ENCODE measurements around the gene HSPB1.
A peak's percentile ranks its signal among the peaks of the same experiment; 100 is the strongest.

Gene HSPB1

GRCh38 chr7:76343294-76343930, 40.9 kb downstream of the HSPB1 start:
- peak; percentile 27 for DNase-seq (ENCODE audit: low spot score)
- peak overlapping the region; percentile 1 for H3K27ac Mint-ChIP-seq
- peaks cover 60% of the 10 kb centered on the region for H3K36me3 Mint-ChIP-seq (ENCODE audit: low read depth)
- peaks cover 51% of the 10 kb centered on the region for H3K4me1 Mint-ChIP-seq (ENCODE audit: low read depth)
- H3K4me3 Mint-ChIP-seq, result no peak overlapping the region
- H3K27me3 Mint-ChIP-seq (ENCODE audit: low read depth), result no peaks in the 10 kb centered on the region
- no peaks in the 10 kb centered on the region for H3K9me3 Mint-ChIP-seq

- Mint-ChIP-seq H3K27me3 (ENCODE audit: low read depth) (no peaks in the 10 kb centered on the region), H3K36me3 (ENCODE audit: low read depth) (peaks cover 59% of the 10 kb centered on the region), H3K4me3 (no peak overlapping the region), H3K4me1 (ENCODE audit: low read depth) (peaks cover 51% of the 10 kb centered on the region), H3K9me3 (no peaks in the 10 kb centered on the region), H3K27ac (no peak overlapping the region)
- DNase-seq (ENCODE audit: low spot score), result no peak
These were observed 41.5 kb downstream of the HSPB1 start for GRCh38 chr7:76343931-76344321.

GRCh38 chr7:76346097-76346496, 43.6 kb downstream of the HSPB1 start:
- Mint-ChIP-seq H3K9me3 (no peaks in the 10 kb centered on the region), H3K4me3 (no peak overlapping the region), H3K36me3 (ENCODE audit: low read depth) (peaks cover 60% of the 10 kb centered on the region), H3K4me1 (ENCODE audit: low read depth) (peaks cover 43% of the 10 kb centered on the region), H3K27ac (no peak overlapping the region), H3K27me3 (ENCODE audit: low read depth) (no peaks in the 10 kb centered on the region)
- DNase-seq (ENCODE audit: low spot score), result no peak

GRCh38 chr7:76346778-76347177, 44.3 kb downstream of the HSPB1 start:
- no peaks in the 10 kb centered on the region for H3K9me3 Mint-ChIP-seq
- H3K4me1 Mint-ChIP-seq (ENCODE audit: low read depth), result peaks cover 45% of the 10 kb centered on the region
- peaks cover 62% of the 10 kb centered on the region for H3K36me3 Mint-ChIP-seq (ENCODE audit: low read depth)
- H3K27me3 Mint-ChIP-seq (ENCODE audit: low read depth), result no peaks in the 10 kb centered on the region
- H3K4me3 Mint-ChIP-seq, result peak overlapping the region; percentile 44
- DNase-seq (ENCODE audit: low spot score), result no peak
- peak overlapping the region; percentile 77 for H3K27ac Mint-ChIP-seq

- Mint-ChIP-seq H3K4me3 (no peak overlapping the region), H3K9me3 (no peaks in the 10 kb centered on the region), H3K27ac (peak overlapping the region; percentile 53), H3K4me1 (ENCODE audit: low read depth) (peaks cover 41% of the 10 kb centered on the region), H3K27me3 (ENCODE audit: low read depth) (no peaks in the 10 kb centered on the region), H3K36me3 (ENCODE audit: low read depth) (peaks cover 62% of the 10 kb centered on the region)
- DNase-seq (ENCODE audit: low spot score), result no peak
These were observed 45.2 kb downstream of the HSPB1 start for GRCh38 chr7:76347710-76348109.

GRCh38 chr7:76349313-76349885, 46.9 kb downstream of the HSPB1 start:
- Mint-ChIP-seq H3K9me3 (no peaks in the 10 kb centered on the region), H3K36me3 (ENCODE audit: low read depth) (peaks cover 54% of the 10 kb centered on the region), H3K4me1 (ENCODE audit: low read depth) (peaks cover 39% of the 10 kb centered on the region), H3K27ac (peak overlapping the region; percentile 55), H3K27me3 (ENCODE audit: low read depth) (no peaks in the 10 kb centered on the region), H3K4me3 (no peak overlapping the region)
- no peak for DNase-seq (ENCODE audit: low spot score)

GRCh38 chr7:76351372-76351771, 48.9 kb downstream of the HSPB1 start:
- H3K4me1 Mint-ChIP-seq (ENCODE audit: low read depth), result peaks cover 48% of the 10 kb centered on the region
- no peaks in the 10 kb centered on the region for H3K9me3 Mint-ChIP-seq
- no peak for DNase-seq (ENCODE audit: low spot score)
- H3K27me3 Mint-ChIP-seq (ENCODE audit: low read depth), result no peaks in the 10 kb centered on the region
- no peak overlapping the region for H3K4me3 Mint-ChIP-seq
- H3K36me3 Mint-ChIP-seq (ENCODE audit: low read depth), result peaks cover 59% of the 10 kb centered on the region
- no peak overlapping the region for H3K27ac Mint-ChIP-seq

GRCh38 chr7:76352193-76352592, 49.7 kb downstream of the HSPB1 start:
- no peak overlapping the region for H3K4me3 Mint-ChIP-seq
- no peak overlapping the region for H3K27ac Mint-ChIP-seq
- no peak for DNase-seq (ENCODE audit: low spot score)
- H3K36me3 Mint-ChIP-seq (ENCODE audit: low read depth), result peaks cover 55% of the 10 kb centered on the region
- peaks cover 46% of the 10 kb centered on the region for H3K4me1 Mint-ChIP-seq (ENCODE audit: low read depth)
- no peaks in the 10 kb centered on the region for H3K9me3 Mint-ChIP-seq
- H3K27me3 Mint-ChIP-seq (ENCODE audit: low read depth), result no peaks in the 10 kb centered on the region

GRCh38 chr7:76353744-76354143, 51.3 kb downstream of the HSPB1 start:
- H3K27me3 Mint-ChIP-seq (ENCODE audit: low read depth), result no peaks in the 10 kb centered on the region
- H3K9me3 Mint-ChIP-seq, result no peaks in the 10 kb centered on the region
- H3K4me3 Mint-ChIP-seq, result no peak overlapping the region
- H3K27ac Mint-ChIP-seq, result no peak overlapping the region
- H3K36me3 Mint-ChIP-seq (ENCODE audit: low read depth), result peaks cover 58% of the 10 kb centered on the region
- peaks cover 41% of the 10 kb centered on the region for H3K4me1 Mint-ChIP-seq (ENCODE audit: low read depth)
- no peak for DNase-seq (ENCODE audit: low spot score)
